ENCODE data around the gene PKIG. TPM values are rescaled to one million over a fixed set of nuclear protein-coding genes. Genes with fewer than 3 reads are reported as not detected.

The PKIG gene
- polyA plus RNA-seq, 1 donor (not counting 4 experiments of a cell fraction or from before 2014, with no cell fraction given) = 6.6 TPM

- Histone ChIP-seq H3K9me1 (ENCODE audit: control insufficient read depth, extremely low read depth, insufficient read depth, low read length) (no peaks in the 10 kb centered on the region), H3K79me2 (ENCODE audit: control insufficient read depth, insufficient read depth, low read length) (no peaks in the 10 kb centered on the region), H3K4me2 (ENCODE audit: control insufficient read depth, extremely low read depth, insufficient read depth, low read depth, low read length) (no peak overlapping the region), H3K4me1 (ENCODE audit: control insufficient read depth, extremely low read depth, insufficient read depth, low read length) (peaks cover 5% of the 10 kb centered on the region), H3K27ac (ENCODE audit: control insufficient read depth, insufficient read depth, low read length) (no peak overlapping the region), H2AFZ (ENCODE audit: control insufficient read depth, low read length) (no peak overlapping the region), H4K20me1 (ENCODE audit: control insufficient read depth, extremely low read depth, insufficient read depth, low read length) (no peaks in the 10 kb centered on the region), H3K9me3 (ENCODE audit: control insufficient read depth, low read depth, low read length) (no peaks in the 10 kb centered on the region), H3K27me3 (ENCODE audit: control insufficient read depth, extremely low read depth, insufficient read depth, low read length) (peaks cover 5% of the 10 kb centered on the region), H3K4me3 (ENCODE audit: control insufficient read depth in 2 of 3, extremely low read depth in 1 of 3, insufficient read depth in 2 of 3, low read depth in 1 of 3, low read length in 3 of 3) (no peak overlapping the region), H3K36me3 (ENCODE audit: control insufficient read depth in 2 of 2, extremely low read depth in 1 of 2, insufficient read depth in 2 of 2, low read length in 2 of 2) (no peaks in the 10 kb centered on the region), H3K9ac (ENCODE audit: control insufficient read depth, extremely low read depth, insufficient read depth, low read length) (no peak overlapping the region)
- DNase-seq (ENCODE audit: low read depth, low spot score) = no peak
- TF ChIP-seq, protein P1, sequence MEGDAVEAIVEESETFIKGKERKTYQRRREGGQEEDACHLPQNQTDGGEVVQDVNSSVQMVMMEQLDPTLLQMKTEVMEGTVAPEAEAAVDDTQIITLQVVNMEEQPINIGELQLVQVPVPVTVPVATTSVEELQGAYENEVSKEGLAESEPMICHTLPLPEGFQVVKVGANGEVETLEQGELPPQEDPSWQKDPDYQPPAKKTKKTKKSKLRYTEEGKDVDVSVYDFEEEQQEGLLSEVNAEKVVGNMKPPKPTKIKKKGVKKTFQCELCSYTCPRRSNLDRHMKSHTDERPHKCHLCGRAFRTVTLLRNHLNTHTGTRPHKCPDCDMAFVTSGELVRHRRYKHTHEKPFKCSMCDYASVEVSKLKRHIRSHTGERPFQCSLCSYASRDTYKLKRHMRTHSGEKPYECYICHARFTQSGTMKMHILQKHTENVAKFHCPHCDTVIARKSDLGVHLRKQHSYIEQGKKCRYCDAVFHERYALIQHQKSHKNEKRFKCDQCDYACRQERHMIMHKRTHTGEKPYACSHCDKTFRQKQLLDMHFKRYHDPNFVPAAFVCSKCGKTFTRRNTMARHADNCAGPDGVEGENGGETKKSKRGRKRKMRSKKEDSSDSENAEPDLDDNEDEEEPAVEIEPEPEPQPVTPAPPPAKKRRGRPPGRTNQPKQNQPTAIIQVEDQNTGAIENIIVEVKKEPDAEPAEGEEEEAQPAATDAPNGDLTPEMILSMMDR (optimal IDR thresholded peaks at IDR 0.05 in 1 of 3, IDR thresholded peaks at IDR 0.05 in 1 of 3, conservative IDR thresholded peaks at IDR 0.05 in 1 of 3; ENCODE audit: extremely low read depth in 1 of 3, insufficient read depth in 2 of 3, low read length in 3 of 3) = no peak
- dilution Hi-C loops (cut with MboI; ENCODE audit: extremely low pct_ligation_motif_present, low sequenced_read_pairs) = no loop called here
- FAIRE-seq = no peak
Measured at GRCh38 chr20:44664131-44664530, 81.8 kb downstream of the PKIG start.

DNA sequence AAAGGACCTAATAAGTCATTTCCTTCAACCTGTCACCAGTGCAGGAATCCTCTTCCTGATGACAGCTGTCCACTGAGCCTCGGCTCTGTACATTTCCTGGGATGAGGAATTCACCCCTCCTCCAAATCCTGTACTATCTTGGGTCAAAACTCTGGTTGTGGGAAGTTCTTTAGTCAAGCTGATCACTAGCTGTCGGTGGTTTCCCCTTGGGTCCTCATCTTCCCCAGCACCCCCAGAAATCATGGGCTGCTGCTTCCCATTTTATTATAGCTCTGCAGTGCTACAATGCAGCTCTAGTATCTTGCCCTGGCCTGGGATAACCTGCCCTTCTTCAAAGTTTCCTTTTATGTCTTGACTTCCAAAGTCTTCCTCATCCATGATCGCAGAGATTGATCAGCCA lies 83.7 kb downstream of the PKIG start:
- no peaks in the 10 kb centered on the region for H3K9me1 ChIP-seq (ENCODE audit: control insufficient read depth, extremely low read depth, insufficient read depth, low read length)
- H3K4me3 ChIP-seq (ENCODE audit: control insufficient read depth in 2 of 3, extremely low read depth in 1 of 3, insufficient read depth in 2 of 3, low read depth in 1 of 3, low read length in 3 of 3) = no peak overlapping the region
- H3K9me3 ChIP-seq (ENCODE audit: control insufficient read depth, low read depth, low read length) = no peaks in the 10 kb centered on the region
- no peak overlapping the region for H3K4me2 ChIP-seq (ENCODE audit: control insufficient read depth, extremely low read depth, insufficient read depth, low read depth, low read length)
- FAIRE-seq (no peak), DNase-seq (ENCODE audit: low read depth, low spot score) (no peak)
- no peak overlapping the region for H2AFZ ChIP-seq (ENCODE audit: control insufficient read depth, low read length)
- H3K36me3 ChIP-seq (ENCODE audit: control insufficient read depth in 2 of 2, extremely low read depth in 1 of 2, insufficient read depth in 2 of 2, low read length in 2 of 2) = no peaks in the 10 kb centered on the region
- no peak overlapping the region for H3K9ac ChIP-seq (ENCODE audit: control insufficient read depth, extremely low read depth, insufficient read depth, low read length)
- no peaks in the 10 kb centered on the region for H3K79me2 ChIP-seq (ENCODE audit: control insufficient read depth, insufficient read depth, low read length)
- H3K27me3 ChIP-seq (ENCODE audit: control insufficient read depth, extremely low read depth, insufficient read depth, low read length) = peaks cover 5% of the 10 kb centered on the region
- TF ChIP-seq EZH2 (IDR thresholded peaks at IDR 0.05; ENCODE audit: low read length) = no peak
- TF ChIP-seq, protein P1 (optimal IDR thresholded peaks at IDR 0.05 in 1 of 3, IDR thresholded peaks at IDR 0.05 in 1 of 3, conservative IDR thresholded peaks at IDR 0.05 in 1 of 3; ENCODE audit: extremely low read depth in 1 of 3, insufficient read depth in 2 of 3, low read length in 3 of 3) = no peak
- no peak overlapping the region for H3K27ac ChIP-seq (ENCODE audit: control insufficient read depth, insufficient read depth, low read length)
- dilution Hi-C loops (cut with MboI; ENCODE audit: extremely low pct_ligation_motif_present, low sequenced_read_pairs) = no loop called here
- H3K4me1 ChIP-seq (ENCODE audit: control insufficient read depth, extremely low read depth, insufficient read depth, low read length) = no peaks in the 10 kb centered on the region
- no peaks in the 10 kb centered on the region for H4K20me1 ChIP-seq (ENCODE audit: control insufficient read depth, extremely low read depth, insufficient read depth, low read length)

Other genes starting within 250 kb of the PKIG start
- not detected in 3 replicates for gene R3HDML, start 245.5 kb upstream of the PKIG start, polyA plus RNA-seq
- 0.01 TPM in 1 of 3 replicates, not detected in the others for gene HNF4A, start 226.9 kb upstream of the PKIG start, polyA plus RNA-seq
- gene TTPAL, start 106.7 kb upstream of the PKIG start, polyA plus RNA-seq = 15.1 to 24.9 TPM (median 20.0 TPM) in 3 replicates
- gene SERINC3, start 60.5 kb upstream of the PKIG start, polyA plus RNA-seq = 118 to 151 TPM (median 145 TPM) in 3 replicates
- 18.9 to 26.4 TPM (median 21.4 TPM) in 3 replicates for gene ADA, start 69.1 kb downstream of the PKIG start, polyA plus RNA-seq
- 0.50 TPM in 1 of 3 replicates, not detected in the others for gene CCN5, start 132.8 kb downstream of the PKIG start, polyA plus RNA-seq
- gene KCNK15, start 163.3 kb downstream of the PKIG start, polyA plus RNA-seq = 0.03 TPM in 1 of 3 replicates, not detected in the others
- 0.01 TPM in 1 of 3 replicates, not detected in the others for gene RIMS4, start 228.0 kb downstream of the PKIG start, polyA plus RNA-seq